Measurements from ENCODE around the gene FAM120AOS.

FAM120AOS gene

GRCh38 chr9:93461414-93461743 is 8.0 kb upstream of the FAM120AOS start:
- DNase-seq, result no peak
- Histone ChIP-seq H3K36me3 (peaks cover 6% of the 10 kb centered on the region), H3K4me3 (ENCODE audit: low read depth, low read length) (no peak overlapping the region), H3K9me3 (no peaks in the 10 kb centered on the region), H3K27me3 (no peaks in the 10 kb centered on the region), H3K4me1 (peaks cover 7% of the 10 kb centered on the region; the same call in 1 of the 2 replicates)
- no peak for TF ChIP-seq CTCF (IDR thresholded peaks at IDR 0.05; ENCODE audit: low read depth, low read length)

- Histone ChIP-seq H3K36me3 (peaks cover 7% of the 10 kb centered on the region), H3K27me3 (no peaks in the 10 kb centered on the region), H3K9me3 (no peaks in the 10 kb centered on the region), H3K4me3 (ENCODE audit: low read depth, low read length) (no peak overlapping the region), H3K4me1 (peaks cover 7% of the 10 kb centered on the region; the same call in 1 of the 2 replicates)
- TF ChIP-seq CTCF (IDR thresholded peaks at IDR 0.05; ENCODE audit: low read depth, low read length), result no peak
- DNase-seq, result no peak
Observed at GRCh38 chr9:93460689-93461413, 7.5 kb upstream of the FAM120AOS start.

GRCh38 chr9:93459432-93459847 is 6.1 kb upstream of the FAM120AOS start:
- TF ChIP-seq CTCF (IDR thresholded peaks at IDR 0.05; ENCODE audit: low read depth, low read length), result no peak

GRCh38 chr9:93458712-93459111 is 5.3 kb upstream of the FAM120AOS start:
- Histone ChIP-seq H3K27me3 (no peaks in the 10 kb centered on the region), H3K4me3 (ENCODE audit: low read depth, low read length) (no peak overlapping the region), H3K4me1 (peaks cover 7% of the 10 kb centered on the region; the same call in 1 of the 2 replicates), H3K36me3 (peaks cover 11% of the 10 kb centered on the region), H3K9me3 (no peaks in the 10 kb centered on the region)
- no peak for DNase-seq
- TF ChIP-seq CTCF (IDR thresholded peaks at IDR 0.05; ENCODE audit: low read depth, low read length), result no peak

More at GRCh38 chr9:93459432-93459847, 6.1 kb upstream of the FAM120AOS start:
- DNase-seq, result peak; percentile 20
- Histone ChIP-seq H3K27me3 (no peaks in the 10 kb centered on the region), H3K4me1 (peaks cover 7% of the 10 kb centered on the region; the same call in 1 of the 2 replicates), H3K36me3 (peaks cover 11% of the 10 kb centered on the region), H3K9me3 (no peaks in the 10 kb centered on the region), H3K4me3 (ENCODE audit: low read depth, low read length) (no peak overlapping the region)

GRCh38 chr9:93457006-93457405 is 3.6 kb upstream of the FAM120AOS start:
- H3K4me1 ChIP-seq, result peaks cover 7% of the 10 kb centered on the region; the same call in 1 of the 2 replicates
- H3K27me3 ChIP-seq, result no peaks in the 10 kb centered on the region
- no peak overlapping the region for H3K4me3 ChIP-seq (ENCODE audit: low read depth, low read length)
- DNase-seq, result no peak
- TF ChIP-seq CTCF (IDR thresholded peaks at IDR 0.05; ENCODE audit: low read depth, low read length), result no peak
- peaks cover 18% of the 10 kb centered on the region for H3K36me3 ChIP-seq
- H3K9me3 ChIP-seq, result no peaks in the 10 kb centered on the region

GRCh38 chr9:93456504-93456903 is 3.1 kb upstream of the FAM120AOS start:
- no peaks in the 10 kb centered on the region for H3K27me3 ChIP-seq
- TF ChIP-seq CTCF (IDR thresholded peaks at IDR 0.05; ENCODE audit: low read depth, low read length), result no peak
- no peaks in the 10 kb centered on the region for H3K9me3 ChIP-seq
- no peak for DNase-seq
- peaks cover 20% of the 10 kb centered on the region for H3K36me3 ChIP-seq
- H3K4me1 ChIP-seq, result peaks cover 7% of the 10 kb centered on the region; the same call in 1 of the 2 replicates
- H3K4me3 ChIP-seq (ENCODE audit: low read depth, low read length), result no peak overlapping the region
